IMR-90 (cell line): ENCODE results near the gene OR1J1. TPM values are rescaled to one million over a fixed set of nuclear protein-coding genes. Genes with fewer than 3 reads are reported as not detected.

ENCODE experiments used
- ATAC-seq: fragments of 200-7000 bp; cut with Tn5 transposase; 2 replicates; pipeline ENCODE4 v1.9.1; 2020; ENCODE audit warnings: low read depth, mild to moderate bottlenecking, moderate library complexity
- BruUV-seq: library from RNA; stranded (reverse); fragments of 400-500 nt; replicated peaks from 2 replicates; lab custom pipeline; 2021; lab: Mats Ljungman, UMichigan
- CTCF ChIA-PET: fragments of 300-600 bp; formaldehyde crosslinking; extraction: SDS; loops from one replicate; lab custom pipeline; 2021; ENCODE audit warnings: antibody characterized with exemption; lab: Yijun Ruan, JAX
- POLR2A ChIA-PET: fragments of 300-600 bp; sonication (Branson Sonifier 250); formaldehyde crosslinking; loops from one replicate; lab custom pipeline; 2022; ENCODE audit warnings: antibody characterized with exemption; ENCODE audit not compliant: unreplicated experiment; lab: Charles Lee
- DNase-seq: peaks from one replicate; pipeline ENCODE4 v3.0.0; 2013
- H2AFZ ChIP-seq: replicated peaks from 2 replicates; pipeline ENCODE3; 2013; ENCODE audit warnings: low read length, mild to moderate bottlenecking; ENCODE audit not compliant: poor library complexity
- H2AK5ac ChIP-seq: 2 replicates; pipeline ENCODE4 v1.6.1; 2013; ENCODE audit warnings: low read depth, low read length, inconsistent platforms
- H2AK9ac ChIP-seq: replicated peaks from 2 replicates; pipeline ENCODE3; 2013; ENCODE audit warnings: mild to moderate bottlenecking, low read depth, low read length, moderate library complexity; ENCODE audit not compliant: poor library complexity
- H2BK120ac ChIP-seq: 2 replicates; pipeline ENCODE4 v1.6.1; 2013; ENCODE audit warnings: low read depth, low read length, inconsistent platforms
- H2BK15ac ChIP-seq: 3 replicates; pipeline ENCODE4 v1.6.1; 2013; ENCODE audit warnings: low read depth, low read length, inconsistent platforms
- H2BK20ac ChIP-seq: 2 replicates; pipeline ENCODE4 v1.6.1; 2013; ENCODE audit warnings: low read depth, mild to moderate bottlenecking, inconsistent platforms, low read length, moderate library complexity
- H2BK5ac ChIP-seq: 2 replicates; pipeline ENCODE4 v1.6.1; 2013; ENCODE audit warnings: mild to moderate bottlenecking, low read depth, low read length, inconsistent platforms; ENCODE audit not compliant: poor library complexity, severe bottlenecking
- H3K14ac ChIP-seq: replicated peaks from 2 replicates; pipeline ENCODE4 v1.6.1; 2013; ENCODE audit warnings: low read depth, low read length, inconsistent platforms
- H3K18ac ChIP-seq: 2 replicates; pipeline ENCODE4 v1.6.1; 2013; ENCODE audit warnings: low read depth, low read length, control low read depth
- H3K23ac ChIP-seq: 2 replicates; pipeline ENCODE4 v1.6.1; 2013; ENCODE audit warnings: low read depth, low read length, inconsistent platforms
- H3K27ac ChIP-seq: 2 replicates; pipeline ENCODE4 v1.5.1; 2013; ENCODE audit warnings: mild to moderate bottlenecking, control low read depth, low read length; ENCODE audit not compliant: insufficient read depth
- H3K27me3 ChIP-seq: 2 replicates; pipeline ENCODE4 v1.6.1; 2013; ENCODE audit warnings: low read length; ENCODE audit not compliant: control insufficient read depth, insufficient read depth
- H3K36me3 ChIP-seq: 2 replicates; pipeline ENCODE4 v1.6.1; 2013; ENCODE audit warnings: low read length, mixed read lengths; ENCODE audit not compliant: control insufficient read depth, insufficient read depth
- H3K4ac ChIP-seq: 2 replicates; pipeline ENCODE4 v1.6.1; 2013; ENCODE audit warnings: low read depth, low read length, inconsistent platforms
- H3K4me1 ChIP-seq: 2 replicates; pipeline ENCODE4 v1.6.1; 2013; ENCODE audit warnings: low read length, mixed read lengths; ENCODE audit not compliant: control insufficient read depth, insufficient read depth
- H3K4me2 ChIP-seq: 2 replicates; pipeline ENCODE4 v1.6.1; 2013; ENCODE audit warnings: low read depth, mild to moderate bottlenecking, control low read depth, low read length, moderate library complexity
- H3K4me3 ChIP-seq: 2 replicates; pipeline ENCODE4 v1.5.1; 2013; ENCODE audit warnings: low read depth, mild to moderate bottlenecking, control low read depth, low read length, moderate library complexity; ENCODE audit not compliant: insufficient read depth
- H3K56ac ChIP-seq: 2 replicates; pipeline ENCODE4 v1.6.1; 2013; ENCODE audit warnings: low read length, inconsistent platforms; ENCODE audit not compliant: insufficient read depth; ENCODE audit errors: extremely low read depth
- H3K79me1 ChIP-seq, 2 experiments: 2 replicates each; pipeline ENCODE4 v1.6.1; 2013; ENCODE audit warnings: low read length in 2 of 2, inconsistent platforms in 1 of 2, low read depth in 1 of 2
- H3K9ac ChIP-seq: 2 replicates; pipeline ENCODE4 v1.6.1; 2013; ENCODE audit warnings: low read depth, low read length, control low read depth
- H3K9me1 ChIP-seq: 2 replicates; pipeline ENCODE4 v1.6.1; 2013; ENCODE audit warnings: low read length, inconsistent platforms; ENCODE audit not compliant: insufficient read depth
- H3K9me3 ChIP-seq: 2 replicates; pipeline ENCODE4 v1.6.1; 2013; ENCODE audit warnings: low read length; ENCODE audit not compliant: control insufficient read depth, insufficient read depth
- H4K20me1 ChIP-seq: 2 replicates; pipeline ENCODE4 v1.6.1; 2013; ENCODE audit warnings: low read length, inconsistent platforms; ENCODE audit not compliant: insufficient read depth
- H4K5ac ChIP-seq: 2 replicates; pipeline ENCODE4 v1.6.1; 2013; ENCODE audit warnings: mild to moderate bottlenecking, low read depth, low read length, control low read depth
- H4K8ac ChIP-seq, 2 experiments: 2 replicates each; pipeline ENCODE4 v1.6.1; 2013; ENCODE audit warnings: low read depth in 2 of 2, low read length in 2 of 2, control low read depth in 1 of 2, inconsistent platforms in 1 of 2
- H4K91ac ChIP-seq: 2 replicates; pipeline ENCODE4 v1.6.1; 2013; ENCODE audit warnings: low read depth, low read length, inconsistent platforms; ENCODE audit not compliant: insufficient read depth
- BHLHE40 ChIP-seq: fragments of 150-350 bp; IDR thresholded peaks from 2 replicates; pipeline ENCODE4 v1.6.1; 2016; ENCODE audit warnings: mild to moderate bottlenecking, low read depth, low read length
- CHD1 ChIP-seq: IDR thresholded peaks from 2 replicates; pipeline ENCODE4 v1.6.1; 2012; ENCODE audit warnings: low read depth, low read length, improper control_type of control experiment
- CTCF ChIP-seq: conservative IDR thresholded peaks from 2 replicates; pipeline ENCODE4 v1.5.1; 2012; ENCODE audit warnings: mild to moderate bottlenecking, low read depth, low read length, improper control_type of control experiment
- FOS ChIP-seq: fragments of 150-350 bp; IDR thresholded peaks from 2 replicates; pipeline ENCODE4 v1.6.1; 2016; ENCODE audit warnings: low read depth, low read length
- MXI1 ChIP-seq: IDR thresholded peaks from 2 replicates; pipeline ENCODE4 v1.6.1; 2012; ENCODE audit warnings: low read depth, mild to moderate bottlenecking, low read length, moderate library complexity, borderline replicate concordance
- RAD21 ChIP-seq: IDR thresholded peaks from 2 replicates; pipeline ENCODE4 v1.6.1; 2012; ENCODE audit warnings: low read length, improper control_type of control experiment
- WGBS, 2 experiments: methylation state at CpG; one replicate each; pipeline versions ENCODE4 v1.1.5 to v1.1.7; 2013; ENCODE audit warnings: missing lambda C conversion rate in 2 of 2; ENCODE audit not compliant: insufficient read length in 1 of 2; ENCODE audit errors: extremely low coverage in 2 of 2; 5-methylcytosine and 5-hydroxymethylcytosine counted together
- dilution Hi-C: fragments of 300-500 bp; cut with HindIII; formaldehyde crosslinking; loops from one replicate; pipeline ENCODE4 v1.14.3; 2018; ENCODE audit warnings: low sequenced_read_pairs; ENCODE audit not compliant: unreplicated experiment
- in situ Hi-C: fragments of 300-500 bp; cut with MboI; formaldehyde crosslinking; loops from 3 replicates; pipeline ENCODE4 v1.14.3; 2019; ENCODE audit warnings: low sequenced_read_pairs, inconsistent platforms, mixed read lengths
- intact Hi-C: fragments of 100-400 bp; cut with micrococcal nuclease; formaldehyde crosslinking; loops from 2 replicates; pipeline ENCODE4 v1.10.0; 2022
- polyA plus RNA-seq, 3 experiments: library from polyadenylated mRNA; depleted of rRNA; stranded (reverse); fragments of >200 nt; gene quantifications; 2 replicates each; pipeline ENCODE4 v1.2.3, GENCODE V29; 2012; ENCODE audit warnings: low replicate concordance in 1 of 3
- total RNA-seq: library from RNA; depleted of rRNA; stranded (reverse); fragments of >200 nt; gene quantifications from 2 replicates; pipeline ENCODE4 v1.2.3, GENCODE V29; 2012

Gene OR1J1
- total and polyA plus RNA-seq, 2 of the 4 experiments (the other 2 are of a cell fraction): not detected

GRCh38 chr9:122526602-122527001 lies 48.9 kb upstream of the OR1J1 start:
- H3K27ac ChIP-seq: no peak overlapping the region
- H3K27me3 ChIP-seq: peaks cover 4% of the 10 kb centered on the region
- H3K4me2 ChIP-seq: no peak overlapping the region
- H2AK9ac ChIP-seq: no peak overlapping the region
- H4K8ac ChIP-seq: no peak overlapping the region
- no peak overlapping the region for H3K23ac ChIP-seq
- dilution Hi-C loops (no loop called here), intact Hi-C loops (no loop called here), in situ Hi-C loops (no loop called here)
- H4K20me1 ChIP-seq: no peaks in the 10 kb centered on the region
- no peaks in the 10 kb centered on the region for H3K9me3 ChIP-seq
- H4K91ac ChIP-seq: no peak overlapping the region
- no CpG with 5 or more reads among the region's 10 CpGs for WGBS, 2 experiments
- no peak overlapping the region for H3K56ac ChIP-seq
- ChIA-PET POLR2A (no interaction called here), CTCF (no interaction called here)
- no peak overlapping the region for H2BK15ac ChIP-seq
- no peak overlapping the region for H2BK5ac ChIP-seq
- DNase-seq (no peak), ATAC-seq (no peak)
- no peak overlapping the region for H3K4me3 ChIP-seq
- no peak overlapping the region for H3K4ac ChIP-seq
- 0 out of 2 replicates have a peak, but pooled peaks cover 4% of the 10 kb centered on the region for H3K9me1 ChIP-seq
- H2AK5ac ChIP-seq: no peak overlapping the region
- H3K79me1 ChIP-seq: no peaks in the 10 kb centered on the region
- no peak for TF ChIP-seq FOS
- TF ChIP-seq MXI1: no peak
- TF ChIP-seq CTCF: no peak
- no peak for TF ChIP-seq CHD1
- no peak for TF ChIP-seq BHLHE40
- TF ChIP-seq RAD21: no peak
- H2BK120ac ChIP-seq: no peak overlapping the region
- no peak overlapping the region for H4K5ac ChIP-seq
- H3K4me1 ChIP-seq: no peaks in the 10 kb centered on the region
- no peaks in the 10 kb centered on the region for H3K36me3 ChIP-seq
- H2AFZ ChIP-seq: no peak overlapping the region
- BruUV-seq: no TSS peak
- no peak overlapping the region for H3K18ac ChIP-seq
- H3K14ac ChIP-seq: no peak overlapping the region
- no peak overlapping the region for H3K9ac ChIP-seq
- no peak overlapping the region for H2BK20ac ChIP-seq
